Measurements from ENCODE around the gene RPTOR.
"Not testable (repeated sequence)": the region's sequence is repeated elsewhere in the genome, so short reads cannot be mapped to it uniquely, and the experiment has no call there.

The RPTOR gene

DNA sequence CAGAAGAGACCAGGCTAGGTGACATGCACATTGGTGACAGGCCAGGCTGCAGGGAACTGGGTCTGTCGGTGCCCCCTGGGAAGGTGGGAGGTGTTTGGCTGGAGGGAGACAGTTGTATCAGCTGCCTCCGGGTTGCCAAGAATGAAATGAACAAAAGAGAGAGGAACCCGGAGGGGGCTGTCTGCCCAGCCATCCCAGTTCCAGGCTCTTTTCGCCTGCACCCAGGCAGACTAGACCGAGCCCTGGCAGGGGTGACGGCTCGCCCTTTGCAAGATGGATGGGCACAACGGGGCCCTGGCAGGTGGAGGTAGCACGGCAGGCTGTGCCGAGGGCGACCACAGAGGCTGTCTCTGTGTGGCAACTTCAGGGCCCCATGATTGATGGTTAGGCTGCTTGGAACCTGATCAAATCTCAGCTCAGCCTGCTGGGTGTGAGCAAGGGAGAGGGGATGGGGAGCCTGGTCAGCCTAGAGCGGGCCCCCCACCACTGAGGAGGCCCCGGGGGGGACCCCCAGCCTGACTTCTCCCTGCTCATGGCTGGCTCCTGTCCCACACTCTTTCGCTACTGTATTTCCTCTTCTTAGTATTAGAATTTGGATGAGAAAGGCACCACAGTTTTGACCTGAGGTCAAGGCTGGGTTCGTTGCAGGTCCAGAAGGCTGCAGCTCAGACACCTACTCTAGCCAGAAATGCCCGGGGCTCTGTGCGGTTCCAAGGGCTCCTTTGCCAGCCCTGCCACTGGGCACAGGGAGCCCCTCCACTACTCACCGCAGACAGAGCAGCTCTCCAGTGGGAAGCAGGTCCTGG, 328.1 kb downstream of the RPTOR start:
- no peak for DNase-seq

- DNase-seq = no peak
Observed at GRCh38 chr17:80873307-80873951, 328.8 kb downstream of the RPTOR start.

DNA sequence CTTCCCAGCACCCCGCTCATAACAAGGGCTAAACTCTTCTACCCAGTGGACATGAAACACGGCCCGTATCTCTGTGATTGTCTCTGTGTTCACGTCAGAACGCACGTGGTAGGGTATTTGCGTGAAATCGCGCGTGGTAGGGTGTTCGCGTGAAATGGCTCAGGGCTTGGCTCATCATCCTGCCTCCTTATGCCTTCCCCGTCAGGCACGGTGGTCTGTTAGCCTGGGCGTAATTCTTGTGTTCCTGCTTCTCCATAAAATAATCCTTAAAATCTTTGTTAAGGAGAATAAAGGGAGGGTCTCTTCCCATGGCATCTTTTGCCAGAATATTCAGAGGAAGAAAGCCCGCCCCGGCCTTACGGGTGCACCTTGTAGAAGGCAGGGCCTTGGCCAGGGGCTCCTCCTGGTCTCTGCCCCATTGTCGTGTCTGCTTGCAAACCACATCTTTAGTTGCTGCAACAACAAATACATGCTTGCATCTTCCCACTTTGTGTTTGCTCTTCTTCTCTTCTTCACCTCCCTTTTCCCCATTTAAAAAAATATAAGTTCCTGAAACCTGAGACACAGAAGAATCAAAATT, 330.3 kb downstream of the RPTOR start:
- DNase-seq = no peak

DNA sequence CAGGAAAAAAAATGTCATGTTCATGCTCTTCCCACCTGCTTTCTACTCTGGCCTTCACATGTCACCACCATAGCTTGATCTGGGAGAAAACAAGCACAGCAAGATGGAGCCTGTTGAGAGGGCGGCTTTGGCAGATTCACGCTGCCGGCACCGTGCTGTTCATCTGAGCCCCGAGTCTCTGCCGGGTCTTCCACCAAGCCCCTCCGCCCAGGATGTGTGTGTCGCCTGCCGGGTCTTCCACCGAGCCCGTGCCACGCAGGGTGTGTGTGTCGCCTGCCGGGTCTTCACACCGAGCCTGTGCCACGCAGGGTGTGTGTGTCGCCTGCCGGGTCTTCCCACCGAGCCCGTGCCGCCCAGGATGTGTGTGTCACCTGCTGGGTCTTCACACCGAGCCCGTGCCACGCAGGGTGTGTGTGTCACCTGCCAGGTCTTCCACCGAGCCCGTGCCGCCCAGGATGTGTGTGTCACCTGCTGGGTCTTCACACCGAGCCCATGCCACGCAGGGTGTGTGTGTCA, 330.9 kb downstream of the RPTOR start:
- DNase-seq = not testable (repeated sequence)

DNA sequence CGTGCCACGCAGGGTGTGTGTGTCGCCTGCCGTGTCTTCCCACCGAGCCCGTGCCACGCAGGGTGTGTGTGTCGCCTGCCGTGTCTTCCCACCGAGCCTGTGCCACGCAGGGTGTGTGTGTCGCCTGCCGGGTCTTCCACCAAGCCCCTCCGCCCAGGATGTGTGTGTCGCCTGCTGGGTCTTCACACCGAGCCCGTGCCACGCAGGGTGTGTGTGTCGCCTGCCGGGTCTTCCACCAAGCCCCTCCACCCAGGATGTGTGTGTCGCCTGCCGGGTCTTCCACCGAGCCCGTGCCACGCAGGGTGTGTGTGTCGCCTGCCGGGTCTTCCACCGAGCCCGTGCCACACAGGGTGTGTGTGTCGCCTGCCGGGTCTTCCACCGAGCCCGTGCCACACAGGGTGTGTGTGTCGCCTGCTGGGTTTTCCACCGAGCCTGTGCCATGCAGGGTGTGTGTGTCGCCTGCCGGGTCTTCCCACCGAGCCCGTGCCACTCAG, 331.9 kb downstream of the RPTOR start:
- DNase-seq = not testable (repeated sequence)

DNA sequence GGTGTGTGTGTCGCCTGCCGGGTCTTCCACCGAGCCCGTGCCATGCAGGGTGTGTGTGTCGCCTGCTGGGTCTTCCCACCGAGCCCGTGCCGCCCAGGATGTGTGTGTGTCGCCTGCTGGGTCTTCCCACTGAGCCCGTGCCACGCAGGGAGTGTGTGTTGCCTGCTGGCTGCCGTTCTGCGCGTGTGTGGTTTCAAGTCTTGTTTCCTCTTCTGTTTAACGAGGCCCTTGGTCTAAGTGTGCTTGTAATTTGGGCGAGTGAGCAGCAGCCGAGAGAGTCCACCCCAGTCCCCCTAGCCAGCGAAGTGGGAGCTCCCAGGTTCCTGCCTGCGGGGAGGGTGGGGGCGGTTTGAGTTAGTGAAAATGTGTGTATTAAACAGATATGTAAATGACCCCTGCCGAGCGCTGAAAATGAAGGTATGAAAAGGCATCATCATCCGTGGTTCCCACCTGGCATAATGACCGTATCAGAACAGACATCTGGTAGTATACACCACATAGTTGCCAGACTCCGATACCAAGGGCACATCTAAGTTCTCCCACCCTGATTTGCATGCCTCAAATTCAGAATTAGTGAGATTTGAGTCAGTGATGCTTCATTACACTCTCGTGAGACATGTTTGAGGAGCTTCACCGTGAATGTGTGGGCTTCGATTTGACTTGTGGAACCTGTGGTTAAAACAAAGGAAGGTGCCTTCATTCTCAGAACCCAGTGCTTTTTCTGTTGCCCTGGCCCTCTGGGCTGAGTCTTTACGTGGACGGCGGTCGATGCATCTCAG, 332.5 kb downstream of the RPTOR start:
- DNase-seq = no peak

DNA sequence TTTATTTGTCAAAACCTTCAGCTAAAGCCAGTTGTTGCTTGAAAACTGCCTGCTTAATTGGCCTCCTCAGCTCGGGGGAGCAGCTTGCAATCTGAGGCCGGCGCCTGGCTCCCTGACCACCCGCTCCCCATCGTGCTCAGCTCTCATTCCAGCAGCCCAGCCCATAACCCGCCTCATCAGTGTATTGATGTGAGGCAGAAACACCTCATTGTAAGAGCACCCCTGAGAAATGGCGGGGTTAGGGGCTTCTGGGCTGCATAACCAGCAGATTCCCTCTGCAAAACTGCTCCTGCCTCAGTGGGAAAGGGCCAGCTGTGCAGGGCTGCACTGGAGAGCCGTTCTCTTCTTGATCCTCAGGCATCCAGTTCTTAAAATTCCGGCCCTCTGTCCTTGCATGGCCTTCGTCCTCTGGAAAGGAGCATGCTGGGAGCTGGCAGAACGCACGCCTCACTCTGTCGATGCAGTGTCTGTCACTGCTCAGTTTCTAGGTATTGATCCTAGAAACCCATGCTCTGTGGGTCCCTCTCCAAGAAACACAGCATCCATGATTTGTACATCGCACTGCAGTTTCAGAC, 333.2 kb downstream of the RPTOR start:
- DNase-seq = no peak

- no peak for DNase-seq
Observed at GRCh38 chr17:80878876-80879722, 334.5 kb downstream of the RPTOR start.

DNA sequence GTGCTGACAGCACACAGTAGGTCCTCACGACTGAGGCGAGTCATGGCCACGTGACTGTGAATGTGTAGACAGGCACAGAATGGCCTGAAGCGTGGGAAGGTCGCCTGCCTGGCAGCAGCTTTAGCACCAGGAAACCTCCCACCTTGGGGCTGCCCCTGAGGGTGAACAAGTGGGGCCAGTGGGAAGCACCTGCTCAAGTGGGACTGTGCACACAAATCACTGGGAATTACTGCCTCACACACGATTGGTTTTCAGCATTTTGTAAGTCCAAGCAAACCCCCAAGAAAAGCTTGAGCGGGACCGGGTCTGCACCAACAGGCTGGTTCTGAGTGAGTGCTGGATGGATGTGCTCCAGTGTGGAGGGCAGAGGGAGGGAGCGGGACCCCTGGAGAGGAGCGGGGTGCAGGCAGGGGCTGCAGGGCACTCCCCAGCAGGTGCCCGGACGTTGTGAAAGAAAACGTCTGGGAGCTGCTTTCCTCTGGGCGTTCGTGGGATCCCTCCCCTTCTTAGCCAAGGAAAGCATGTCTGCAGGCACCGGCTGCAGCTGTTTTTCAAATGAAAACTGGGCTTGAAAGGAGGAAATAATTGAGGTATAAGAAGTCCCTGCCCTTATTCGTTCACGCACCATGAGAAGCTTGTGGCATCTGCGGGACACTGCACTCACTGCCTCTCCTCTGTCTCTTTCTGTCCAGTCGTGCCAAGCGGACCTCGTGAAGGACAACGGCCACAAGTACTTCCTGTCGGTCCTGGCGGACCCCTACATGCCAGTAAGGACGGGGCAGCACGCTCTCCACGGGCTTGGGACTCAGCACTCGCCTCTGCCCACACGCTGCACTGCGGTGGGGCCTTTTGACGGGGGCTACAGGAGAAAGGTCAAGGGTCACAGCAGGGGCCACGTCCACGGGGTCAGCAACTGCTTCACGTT, 335.3 kb downstream of the RPTOR start:
- DNase-seq = no peak

DNA sequence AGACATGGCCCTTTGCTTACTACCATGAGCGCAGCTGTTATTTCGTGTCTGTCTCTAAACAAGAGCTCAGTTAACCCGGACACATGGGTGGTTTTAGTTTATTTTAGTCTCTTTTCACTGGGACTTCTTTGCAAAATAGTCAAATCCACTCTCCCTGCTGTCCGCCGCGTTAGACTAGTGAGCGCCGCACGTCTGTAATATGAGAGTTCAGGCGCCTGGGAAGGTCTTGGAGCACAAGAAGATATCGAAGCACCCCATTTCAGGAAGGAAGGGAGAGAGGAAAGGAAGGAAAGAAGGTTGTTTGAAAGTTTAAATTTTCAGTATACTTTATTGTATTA, 336.0 kb downstream of the RPTOR start:
- no peak for DNase-seq

GRCh38 chr17:80881306-80881705, 336.7 kb downstream of the RPTOR start:
- DNase-seq = no peak

DNA sequence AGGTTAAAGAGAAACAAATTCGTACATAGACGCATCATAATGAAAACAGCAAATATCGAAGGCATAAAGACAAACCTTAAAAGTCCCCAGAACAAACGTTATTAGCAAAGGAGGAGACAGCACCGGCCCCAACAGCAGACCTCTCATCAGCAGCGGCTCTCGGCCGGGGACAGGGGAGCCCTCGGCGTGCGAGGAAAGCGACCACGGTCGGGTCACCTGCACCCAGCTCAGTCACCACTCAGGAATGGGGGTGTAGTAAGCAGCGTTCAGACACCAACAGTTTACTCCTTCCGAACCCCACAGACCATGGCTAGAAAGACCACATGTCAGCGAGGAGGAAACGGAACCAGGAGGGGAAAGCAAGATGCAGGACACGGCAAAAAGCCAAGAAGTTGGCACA, 337.7 kb downstream of the RPTOR start:
- DNase-seq = no peak

DNA sequence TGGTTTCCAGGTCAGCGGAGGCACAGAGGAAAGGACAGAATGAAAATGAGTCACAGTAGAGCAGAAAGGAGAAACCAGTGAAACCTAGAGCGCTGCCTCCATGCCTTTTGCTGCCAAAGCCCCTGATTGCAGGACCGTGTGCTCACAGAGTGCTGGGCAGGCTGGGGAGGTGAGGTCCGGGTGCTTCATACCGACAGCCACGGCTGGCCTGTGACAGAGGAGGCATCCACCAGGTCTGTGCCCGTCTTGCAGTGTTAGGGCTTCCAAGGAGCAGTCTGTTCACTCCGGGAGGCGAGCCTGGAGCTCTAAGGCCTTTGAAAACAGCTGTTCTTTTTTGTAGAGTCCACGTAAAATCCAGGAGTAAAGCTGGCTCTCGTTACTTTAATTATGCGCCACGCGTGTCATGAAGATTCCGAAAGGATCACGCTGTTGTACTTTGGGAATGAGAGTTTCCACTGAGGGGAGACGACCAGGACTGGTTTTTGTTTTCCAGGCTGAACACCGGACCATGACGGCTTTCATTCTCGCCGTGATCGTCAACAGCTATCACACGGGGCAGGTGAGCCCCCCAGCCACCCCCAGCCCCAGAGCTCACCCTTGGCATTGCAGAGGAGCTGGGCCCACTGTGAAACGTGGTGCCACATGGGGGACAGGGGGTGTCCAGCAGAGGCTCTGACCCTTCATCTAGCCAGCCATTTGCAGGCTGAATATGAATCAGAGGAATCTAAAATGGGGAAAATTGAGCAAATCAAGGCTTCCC, 338.5 kb downstream of the RPTOR start:
- DNase-seq = no peak

DNA sequence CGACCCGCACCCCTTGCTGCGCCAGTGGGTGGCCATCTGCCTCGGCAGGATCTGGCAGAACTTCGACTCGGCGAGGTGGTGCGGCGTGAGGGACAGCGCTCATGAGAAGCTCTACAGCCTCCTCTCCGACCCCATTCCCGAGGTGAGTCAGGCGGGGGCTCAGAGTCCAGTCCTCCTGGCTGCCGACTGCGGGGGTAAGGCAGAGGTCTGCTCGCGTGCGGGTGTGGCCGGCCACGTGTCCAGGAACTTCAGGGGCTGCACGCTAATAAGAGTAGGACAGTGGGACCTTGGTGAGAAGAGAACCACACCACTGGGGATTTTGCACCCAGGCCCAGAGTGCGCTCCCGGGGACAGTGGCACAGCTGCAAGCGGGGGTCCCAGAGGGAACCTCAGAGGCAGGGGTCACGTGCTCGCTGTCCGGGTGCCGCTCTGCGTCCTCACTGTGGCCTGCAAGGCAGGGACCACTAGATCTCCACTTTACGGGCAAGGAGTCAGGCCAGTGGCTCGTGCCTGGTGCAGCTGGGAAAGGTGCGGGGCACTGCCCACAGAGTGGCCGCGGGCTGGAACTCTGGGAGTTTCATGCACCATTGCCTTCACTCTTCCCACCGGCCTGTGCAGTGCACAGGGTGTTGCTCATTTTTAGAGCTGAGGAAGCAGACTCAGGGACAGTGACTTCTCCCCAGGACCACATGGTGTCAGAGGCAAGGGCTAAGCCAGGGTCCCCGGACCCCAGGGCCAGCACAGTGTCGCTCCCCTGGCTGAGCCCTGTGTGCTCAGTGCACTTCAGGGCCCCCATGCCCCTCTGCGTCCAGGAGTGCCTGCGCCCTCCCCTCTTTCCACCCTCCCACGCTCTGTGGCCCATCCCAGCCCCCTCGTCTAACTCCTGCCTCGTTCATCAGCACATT, 339.4 kb downstream of the RPTOR start:
- no peak for DNase-seq

DNA sequence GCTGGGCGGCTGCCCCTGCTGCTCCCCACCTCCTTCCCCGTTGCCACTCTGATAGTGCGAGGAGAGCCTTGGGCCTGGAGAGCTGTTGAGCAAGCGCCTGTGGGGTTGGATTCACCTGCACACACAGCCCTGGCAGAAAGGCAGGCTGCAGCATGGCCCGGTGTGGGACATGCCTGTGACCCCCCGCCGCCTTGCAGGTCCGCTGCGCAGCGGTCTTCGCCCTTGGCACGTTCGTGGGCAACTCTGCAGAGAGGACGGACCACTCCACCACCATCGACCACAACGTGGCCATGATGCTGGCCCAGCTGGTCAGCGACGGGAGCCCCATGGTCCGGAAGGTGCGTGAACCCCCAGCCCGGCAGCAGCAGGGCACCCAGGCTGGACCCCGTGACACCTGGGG, 340.2 kb downstream of the RPTOR start:
- no peak for DNase-seq

- DNase-seq = no peak
Observed at GRCh38 chr17:80885947-80886582, 341.4 kb downstream of the RPTOR start.

GRCh38 chr17:80886641-80887573, 342.3 kb downstream of the RPTOR start:
- no peak for DNase-seq

All from DMS 273 treated with DMSO at 0.1 percent for 48 hours (cell line).